GM19099 (cell line): ENCODE measurements around the gene ISG20L2.

Experiments
- POLR2A ChIP-seq: IDR thresholded peaks from 3 replicates; pipeline ENCODE4 v1.6.1; 2011; ENCODE audit warnings: low read depth; ENCODE audit not compliant: insufficient read length; ENCODE audit errors: extremely low read depth

The ISG20L2 gene

GRCh38 chr1:156727492-156727891 lies 1.1 kb downstream of the ISG20L2 start:
- TF ChIP-seq POLR2A, result no peak

GRCh38 chr1:156726549-156727226 lies 1.9 kb downstream of the ISG20L2 start:
- TF ChIP-seq POLR2A, result no peak

- no peak for TF ChIP-seq POLR2A
These were observed 2.8 kb downstream of the ISG20L2 start for GRCh38 chr1:156725683-156726280.

GRCh38 chr1:156721535-156721934 lies 7.0 kb downstream of the ISG20L2 start:
- TF ChIP-seq POLR2A, result no peak

GRCh38 chr1:156721131-156721530 lies 7.4 kb downstream of the ISG20L2 start:
- no peak for TF ChIP-seq POLR2A

GRCh38 chr1:156717351-156717750 lies 11.2 kb downstream of the ISG20L2 start:
- no peak for TF ChIP-seq POLR2A

- TF ChIP-seq POLR2A, result no peak
These were observed 13.7 kb downstream of the ISG20L2 start for GRCh38 chr1:156714830-156715229.

- no peak for TF ChIP-seq POLR2A
These were observed 15.9 kb downstream of the ISG20L2 start for GRCh38 chr1:156712626-156713025.

GRCh38 chr1:156711011-156711817 lies 17.4 kb downstream of the ISG20L2 start:
- TF ChIP-seq POLR2A, result no peak

GRCh38 chr1:156709757-156710489 lies 18.6 kb downstream of the ISG20L2 start:
- no peak for TF ChIP-seq POLR2A

GRCh38 chr1:156709031-156709430 lies 19.5 kb downstream of the ISG20L2 start:
- TF ChIP-seq POLR2A, result no peak

GRCh38 chr1:156708218-156708661 lies 20.3 kb downstream of the ISG20L2 start:
- no peak for TF ChIP-seq POLR2A

- TF ChIP-seq POLR2A, result no peak
These were observed 20.9 kb downstream of the ISG20L2 start for GRCh38 chr1:156707417-156708217.

GRCh38 chr1:156706657-156707416 lies 21.7 kb downstream of the ISG20L2 start:
- TF ChIP-seq POLR2A, result no peak

GRCh38 chr1:156705918-156706656 lies 22.5 kb downstream of the ISG20L2 start:
- no peak for TF ChIP-seq POLR2A
